ENCODE data around the gene SLC12A2. TPM values are rescaled to one million over a fixed set of nuclear protein-coding genes. Genes with fewer than 3 reads are reported as not detected.

Gene SLC12A2
- polyA plus RNA-seq, 1 donor from 2014 or later, result 28.6 TPM

DNA sequence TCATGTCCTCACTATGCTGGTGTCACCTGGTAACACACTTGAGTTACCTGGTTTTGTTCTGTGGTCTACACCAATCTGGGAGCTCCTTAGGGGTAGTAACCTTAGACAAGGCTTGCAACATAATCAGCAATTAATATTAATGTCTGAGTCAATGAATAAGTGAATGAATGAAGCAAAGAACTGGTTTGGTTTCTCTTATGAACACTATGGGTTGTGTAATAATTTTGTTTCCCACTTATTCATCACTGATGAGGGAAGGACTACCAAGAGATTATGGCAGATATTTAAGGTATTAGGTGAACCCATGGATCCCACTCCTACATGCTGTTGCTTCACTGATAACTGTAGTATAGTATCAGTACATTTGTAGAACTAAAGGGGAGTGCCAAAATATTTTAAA lies 116.0 kb downstream of the SLC12A2 start:
- no peak overlapping the region for H3K4me2 ChIP-seq (ENCODE audit: low read length)
- H3K79me2 ChIP-seq (replicated peaks; ENCODE audit: insufficient read depth, low read length), result no peaks in the 10 kb centered on the region
- no peak for TF ChIP-seq RAD21 (conservative IDR thresholded peaks at IDR 0.05)
- TF ChIP-seq TAF1 (IDR thresholded peaks at IDR 0.05; ENCODE audit: low read depth), result no peak
- TF ChIP-seq, protein P1, sequence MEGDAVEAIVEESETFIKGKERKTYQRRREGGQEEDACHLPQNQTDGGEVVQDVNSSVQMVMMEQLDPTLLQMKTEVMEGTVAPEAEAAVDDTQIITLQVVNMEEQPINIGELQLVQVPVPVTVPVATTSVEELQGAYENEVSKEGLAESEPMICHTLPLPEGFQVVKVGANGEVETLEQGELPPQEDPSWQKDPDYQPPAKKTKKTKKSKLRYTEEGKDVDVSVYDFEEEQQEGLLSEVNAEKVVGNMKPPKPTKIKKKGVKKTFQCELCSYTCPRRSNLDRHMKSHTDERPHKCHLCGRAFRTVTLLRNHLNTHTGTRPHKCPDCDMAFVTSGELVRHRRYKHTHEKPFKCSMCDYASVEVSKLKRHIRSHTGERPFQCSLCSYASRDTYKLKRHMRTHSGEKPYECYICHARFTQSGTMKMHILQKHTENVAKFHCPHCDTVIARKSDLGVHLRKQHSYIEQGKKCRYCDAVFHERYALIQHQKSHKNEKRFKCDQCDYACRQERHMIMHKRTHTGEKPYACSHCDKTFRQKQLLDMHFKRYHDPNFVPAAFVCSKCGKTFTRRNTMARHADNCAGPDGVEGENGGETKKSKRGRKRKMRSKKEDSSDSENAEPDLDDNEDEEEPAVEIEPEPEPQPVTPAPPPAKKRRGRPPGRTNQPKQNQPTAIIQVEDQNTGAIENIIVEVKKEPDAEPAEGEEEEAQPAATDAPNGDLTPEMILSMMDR (IDR thresholded peaks at IDR 0.05; ENCODE audit: poor library complexity, severe bottlenecking), result no peak
- no peak for TF ChIP-seq EP300 (conservative IDR thresholded peaks at IDR 0.05; ENCODE audit: poor library complexity, severe bottlenecking)
- TF ChIP-seq, protein P2, sequence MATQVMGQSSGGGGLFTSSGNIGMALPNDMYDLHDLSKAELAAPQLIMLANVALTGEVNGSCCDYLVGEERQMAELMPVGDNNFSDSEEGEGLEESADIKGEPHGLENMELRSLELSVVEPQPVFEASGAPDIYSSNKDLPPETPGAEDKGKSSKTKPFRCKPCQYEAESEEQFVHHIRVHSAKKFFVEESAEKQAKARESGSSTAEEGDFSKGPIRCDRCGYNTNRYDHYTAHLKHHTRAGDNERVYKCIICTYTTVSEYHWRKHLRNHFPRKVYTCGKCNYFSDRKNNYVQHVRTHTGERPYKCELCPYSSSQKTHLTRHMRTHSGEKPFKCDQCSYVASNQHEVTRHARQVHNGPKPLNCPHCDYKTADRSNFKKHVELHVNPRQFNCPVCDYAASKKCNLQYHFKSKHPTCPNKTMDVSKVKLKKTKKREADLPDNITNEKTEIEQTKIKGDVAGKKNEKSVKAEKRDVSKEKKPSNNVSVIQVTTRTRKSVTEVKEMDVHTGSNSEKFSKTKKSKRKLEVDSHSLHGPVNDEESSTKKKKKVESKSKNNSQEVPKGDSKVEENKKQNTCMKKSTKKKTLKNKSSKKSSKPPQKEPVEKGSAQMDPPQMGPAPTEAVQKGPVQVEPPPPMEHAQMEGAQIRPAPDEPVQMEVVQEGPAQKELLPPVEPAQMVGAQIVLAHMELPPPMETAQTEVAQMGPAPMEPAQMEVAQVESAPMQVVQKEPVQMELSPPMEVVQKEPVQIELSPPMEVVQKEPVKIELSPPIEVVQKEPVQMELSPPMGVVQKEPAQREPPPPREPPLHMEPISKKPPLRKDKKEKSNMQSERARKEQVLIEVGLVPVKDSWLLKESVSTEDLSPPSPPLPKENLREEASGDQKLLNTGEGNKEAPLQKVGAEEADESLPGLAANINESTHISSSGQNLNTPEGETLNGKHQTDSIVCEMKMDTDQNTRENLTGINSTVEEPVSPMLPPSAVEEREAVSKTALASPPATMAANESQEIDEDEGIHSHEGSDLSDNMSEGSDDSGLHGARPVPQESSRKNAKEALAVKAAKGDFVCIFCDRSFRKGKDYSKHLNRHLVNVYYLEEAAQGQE (IDR thresholded peaks at IDR 0.05; ENCODE audit: borderline replicate concordance), result no peak
- no peak for TF ChIP-seq EZH2 (IDR thresholded peaks at IDR 0.05; ENCODE audit: borderline replicate concordance, insufficient read depth, low read length, poor library complexity, severe bottlenecking)
- no peak for TF ChIP-seq SMC3 (conservative IDR thresholded peaks at IDR 0.05; ENCODE audit: poor library complexity)
- H3K27ac ChIP-seq (ENCODE audit: low read length), result no peak overlapping the region
- H3K4me3 ChIP-seq (ENCODE audit: low read length), result no peak overlapping the region
- no peaks in the 10 kb centered on the region for H4K20me1 ChIP-seq (ENCODE audit: insufficient read depth)
- H3F3A ChIP-seq (ENCODE audit: insufficient read depth, low read length, poor library complexity, severe bottlenecking), result no peaks in the 10 kb centered on the region
- H3K27me3 ChIP-seq (ENCODE audit: insufficient read depth, low read depth, low read length), result no peaks in the 10 kb centered on the region
- H3K9ac ChIP-seq (ENCODE audit: low read length), result no peak overlapping the region
- H2AFZ ChIP-seq (ENCODE audit: low read depth, low read length), result no peak overlapping the region
- no peaks in the 10 kb centered on the region for H3K9me2 ChIP-seq (ENCODE audit: insufficient read depth, low read length)
- no peaks in the 10 kb centered on the region for H3K36me3 ChIP-seq (ENCODE audit: insufficient read depth, low read length)
- H3K9me3 ChIP-seq (ENCODE audit: low read length), result no peaks in the 10 kb centered on the region

DNA sequence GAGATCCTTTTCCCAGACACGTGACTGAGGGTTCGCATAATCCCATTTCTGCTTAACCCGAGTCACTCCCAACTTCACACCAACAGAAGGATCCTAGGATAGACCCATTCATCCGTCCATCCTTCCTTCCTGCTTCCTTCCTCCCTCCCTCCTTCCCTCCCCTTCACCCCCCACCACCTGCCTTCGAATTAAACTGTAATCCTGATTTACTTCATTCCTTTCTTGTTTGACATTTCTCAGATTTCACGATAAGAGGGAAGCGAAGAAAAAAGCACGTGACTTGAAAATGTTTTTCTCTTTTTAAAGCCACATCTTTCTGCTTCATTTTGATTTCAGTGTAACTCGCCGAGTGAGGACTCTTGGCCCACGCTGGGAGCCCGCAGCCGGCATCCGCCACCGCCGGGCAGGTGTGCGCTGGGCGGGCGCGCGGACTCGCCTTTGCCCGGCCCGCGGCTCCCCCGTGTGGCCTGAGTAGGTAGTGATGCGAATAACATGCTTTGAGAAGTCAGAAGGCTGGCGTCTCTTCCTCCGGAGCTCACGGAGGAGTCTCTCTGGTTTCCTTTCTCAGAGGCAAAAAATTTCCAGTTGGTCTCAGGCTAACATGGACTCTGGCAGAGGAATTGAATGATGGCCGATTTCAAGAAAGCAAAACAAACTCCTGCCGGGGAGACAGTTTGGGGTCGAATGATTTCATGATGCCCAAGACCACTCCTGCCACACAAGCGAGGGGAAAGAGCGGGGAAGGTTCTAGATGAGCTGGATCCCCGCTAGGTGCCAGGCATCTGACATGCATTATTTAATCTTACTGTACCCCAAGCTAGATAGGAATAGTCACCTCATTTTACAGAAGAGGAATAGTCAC lies 117.7 kb downstream of the SLC12A2 start:
- no peak overlapping the region for H3K27ac ChIP-seq (ENCODE audit: low read length)
- no peaks in the 10 kb centered on the region for H3K79me2 ChIP-seq (replicated peaks; ENCODE audit: insufficient read depth, low read length)
- H3K4me3 ChIP-seq (ENCODE audit: low read length), result peak overlapping the region; percentile 62
- H4K20me1 ChIP-seq (ENCODE audit: insufficient read depth), result no peaks in the 10 kb centered on the region
- no peaks in the 10 kb centered on the region for H3K27me3 ChIP-seq (ENCODE audit: insufficient read depth, low read depth, low read length)
- H3K9ac ChIP-seq (ENCODE audit: low read length), result no peak overlapping the region
- TF ChIP-seq POLR2AphosphoS5 (IDR thresholded peaks at IDR 0.05) (no peak), SMC3 (conservative IDR thresholded peaks at IDR 0.05; ENCODE audit: poor library complexity) (peak; percentile 98), RAD21 (conservative IDR thresholded peaks at IDR 0.05) (peak; percentile 95), MXI1 (conservative IDR thresholded peaks at IDR 0.05; ENCODE audit: poor library complexity, severe bottlenecking) (peak; percentile 73)
- TF ChIP-seq, protein P1 (IDR thresholded peaks at IDR 0.05; ENCODE audit: poor library complexity, severe bottlenecking), result peak; percentile 96
- TF ChIP-seq, protein P2 (IDR thresholded peaks at IDR 0.05; ENCODE audit: borderline replicate concordance), result no peak
- peak overlapping the region; percentile 7 for H3K4me2 ChIP-seq (ENCODE audit: low read length)
- H3K36me3 ChIP-seq (ENCODE audit: insufficient read depth, low read length), result no peaks in the 10 kb centered on the region
- no peaks in the 10 kb centered on the region for H3F3A ChIP-seq (ENCODE audit: insufficient read depth, low read length, poor library complexity, severe bottlenecking)
- H3K9me2 ChIP-seq (ENCODE audit: insufficient read depth, low read length), result no peaks in the 10 kb centered on the region
- no peak overlapping the region for H2AFZ ChIP-seq (ENCODE audit: low read depth, low read length)
- no peaks in the 10 kb centered on the region for H3K9me3 ChIP-seq (ENCODE audit: low read length)

All from neural cell (in vitro differentiated cells).